Left renal cortex interstitium (tissue), 4 donors: ENCODE data around the gene KRT73. TPM values are rescaled to one million over a fixed set of nuclear protein-coding genes. Genes with fewer than 3 reads are reported as not detected.

Source experiments
- DNase-seq, 4 donors: peaks; one replicate each; pipeline ENCODE4 v3.0.0-alpha.2; 2013; ENCODE audit warnings: low read depth in 4 of 4, low spot score in 2 of 4, missing footprints in 1 of 4
- polyA plus RNA-seq, 4 donors: library from polyadenylated mRNA; unstranded; fragments of 120-200 nt; gene quantifications; one replicate each; pipeline ENCODE4 v1.2.1, GENCODE V29; 2013; ENCODE audit not compliant: insufficient read length in 4 of 4

Gene KRT73
- polyA plus RNA-seq, 4 donors: 0.06 TPM; not detected in 3

DNA sequence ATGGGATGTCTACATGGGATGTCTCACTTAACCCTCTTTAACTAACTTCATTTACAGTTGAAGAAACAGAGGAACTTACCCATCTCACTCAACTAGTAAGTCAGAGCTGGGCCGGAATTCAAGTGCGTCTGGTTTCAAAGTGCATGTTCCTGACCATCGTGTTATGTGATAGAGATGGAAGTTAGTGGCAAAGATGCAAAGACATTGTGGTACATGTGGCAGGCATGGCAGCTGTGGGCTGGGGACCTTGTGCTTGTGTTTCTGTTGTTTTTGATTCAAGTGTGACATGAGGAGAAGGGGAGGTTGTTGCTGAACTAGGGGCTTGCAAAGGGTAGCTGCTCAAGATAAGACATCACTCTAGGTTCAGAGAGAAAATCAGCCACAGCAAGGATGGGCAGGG lies 42.4 kb downstream of the KRT73 start:
- no peak for DNase-seq

DNA sequence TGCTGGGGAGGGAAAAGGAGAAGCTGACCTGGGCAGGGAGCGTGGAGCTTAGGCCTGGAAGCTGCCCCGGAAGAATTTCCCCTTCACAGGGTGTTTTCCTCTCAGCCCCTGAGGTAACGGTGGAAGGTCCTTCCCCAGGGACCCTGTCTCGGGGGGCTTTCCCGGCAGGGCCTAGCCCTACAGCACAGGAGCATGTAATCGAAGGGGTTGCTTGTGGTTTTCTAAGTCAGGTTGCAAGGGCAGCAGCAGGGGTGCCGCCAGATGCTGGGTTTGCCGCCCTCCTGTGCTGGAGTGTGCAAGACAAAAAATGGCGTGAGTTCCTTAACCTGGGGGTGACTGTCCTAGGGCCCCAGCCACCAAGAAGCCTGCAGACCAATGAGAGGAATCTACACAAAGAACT lies 43.1 kb downstream of the KRT73 start:
- DNase-seq: no peak

DNA sequence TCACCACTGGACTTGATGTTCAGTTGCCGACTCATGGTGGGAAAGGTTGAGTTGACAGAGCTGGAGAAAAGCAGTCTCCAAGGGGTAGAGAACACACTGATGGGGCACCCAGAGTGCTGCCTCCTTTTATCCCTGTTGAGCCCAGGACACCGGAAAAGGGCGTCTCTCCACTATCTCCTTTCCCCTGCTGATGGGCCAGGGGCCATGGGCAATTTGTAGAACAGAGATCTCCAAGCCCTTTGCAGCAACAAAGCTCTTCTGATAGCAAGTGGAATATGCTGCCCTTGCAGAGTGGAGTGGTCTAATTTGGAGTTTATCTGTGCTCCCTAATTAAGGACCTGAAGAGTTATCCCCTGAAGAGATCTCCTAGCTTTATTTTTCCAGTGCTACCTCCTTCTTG lies 44.6 kb downstream of the KRT73 start, which contains the start of gene KRT74:
Gene KRT74, minus strand, starts transcription at position 101 of the 400 bp plus-strand sequence. Its CDS starts 66 bp downstream, at position 35.
- DNase-seq: no peak

DNA sequence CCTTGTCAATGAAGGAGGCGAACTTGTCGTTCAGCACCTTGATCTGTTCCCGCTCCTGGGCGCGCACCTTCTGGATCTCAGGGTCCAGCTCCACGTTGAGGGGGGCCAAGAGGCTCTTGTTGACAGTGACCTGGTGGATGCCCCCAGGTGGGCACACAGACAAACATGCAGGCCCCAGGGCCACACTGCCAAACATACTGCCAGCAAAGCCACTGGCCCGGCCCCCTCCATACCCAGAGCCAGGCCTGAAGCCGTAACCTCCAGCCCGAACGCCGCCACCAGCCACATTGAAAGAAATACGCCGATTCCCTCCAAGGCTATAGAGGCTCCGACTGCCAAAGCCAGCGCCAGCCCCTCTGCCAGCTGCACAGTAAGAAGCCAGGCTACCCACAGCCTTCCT lies 45.1 kb downstream of the KRT73 start:
- no peak for DNase-seq

DNA sequence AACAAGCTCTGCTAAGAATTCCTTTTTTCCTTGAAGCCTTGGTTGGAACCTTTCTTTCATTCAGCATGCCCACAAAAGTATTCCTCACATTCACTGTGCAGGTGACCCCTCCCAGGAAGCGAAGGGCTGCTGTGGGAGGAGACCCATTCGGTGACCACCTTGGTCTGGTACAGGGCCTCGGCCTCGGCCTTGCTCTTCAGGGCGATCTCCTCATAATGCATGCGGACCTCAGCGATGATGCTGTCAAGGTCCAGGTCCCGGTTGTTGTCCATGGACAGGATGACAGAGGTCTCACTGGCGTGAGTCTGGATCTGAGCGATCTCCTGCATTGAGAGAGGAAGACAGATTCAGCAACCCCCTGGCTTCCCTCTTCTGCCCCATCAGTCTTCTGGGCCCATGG lies 47.8 kb downstream of the KRT73 start:
- DNase-seq: no peak

DNA sequence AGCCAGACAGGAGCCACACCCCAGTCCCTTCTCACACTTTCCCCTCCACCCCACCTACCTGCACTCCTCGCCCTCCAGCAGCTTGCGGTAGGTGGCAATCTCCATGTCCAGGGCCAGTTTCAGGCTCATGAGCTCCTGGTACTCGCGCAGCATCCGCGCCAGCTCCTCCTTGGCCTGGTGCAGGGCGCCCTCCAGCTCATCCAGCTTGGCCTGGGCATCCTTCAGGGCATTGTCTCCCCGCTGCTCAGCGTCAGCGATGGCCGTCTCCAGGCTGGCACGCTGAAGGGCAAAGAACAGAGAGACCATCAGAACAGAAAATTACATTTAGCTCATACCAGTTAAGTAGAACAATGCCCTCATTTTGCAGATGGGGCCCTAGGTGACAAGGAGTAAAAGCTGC lies 50.2 kb downstream of the KRT73 start:
- no peak for DNase-seq

DNA sequence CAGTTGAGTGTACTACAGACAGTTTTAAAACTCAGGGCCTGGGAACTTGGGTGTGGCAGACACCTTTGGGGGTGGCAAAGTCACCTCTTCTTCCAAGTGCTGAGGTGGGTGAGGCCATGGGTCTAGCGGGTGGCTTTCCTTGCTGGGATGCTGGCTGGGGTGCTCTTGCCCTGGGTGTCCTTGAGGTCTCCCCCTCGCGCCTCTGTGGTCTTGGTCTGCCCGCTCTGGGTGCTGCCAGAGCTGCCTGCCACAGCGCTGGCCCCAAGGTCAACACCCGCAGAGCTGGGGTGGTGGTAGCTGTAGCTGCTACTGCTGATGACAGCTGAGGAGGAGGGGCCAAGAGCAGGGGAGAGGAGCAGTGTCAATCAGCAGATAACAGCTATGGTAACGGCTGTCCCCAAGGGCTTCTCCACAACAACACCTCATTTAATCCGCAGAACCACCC lies 51.5 kb downstream of the KRT73 start:
- DNase-seq: no peak

DNA sequence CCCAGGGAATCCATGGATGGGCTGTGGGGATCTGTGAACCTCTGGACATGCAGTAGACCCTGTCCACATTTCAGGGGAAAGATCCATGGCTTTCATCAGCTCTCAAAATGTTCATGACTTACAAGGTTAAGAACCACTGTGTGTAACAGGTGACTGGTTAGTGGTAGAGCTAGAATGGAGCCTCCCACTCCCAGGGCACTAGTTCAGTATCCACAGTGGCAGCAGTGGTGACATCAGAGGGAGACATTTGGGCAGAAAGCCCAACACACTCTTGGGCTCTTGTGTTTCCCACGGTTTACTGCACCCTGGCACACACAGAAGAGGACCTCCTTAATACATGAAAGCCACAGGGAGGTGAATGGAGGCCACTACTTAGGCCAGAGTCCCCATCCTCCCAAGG lies 53.8 kb downstream of the KRT73 start:
- DNase-seq: no peak

DNA sequence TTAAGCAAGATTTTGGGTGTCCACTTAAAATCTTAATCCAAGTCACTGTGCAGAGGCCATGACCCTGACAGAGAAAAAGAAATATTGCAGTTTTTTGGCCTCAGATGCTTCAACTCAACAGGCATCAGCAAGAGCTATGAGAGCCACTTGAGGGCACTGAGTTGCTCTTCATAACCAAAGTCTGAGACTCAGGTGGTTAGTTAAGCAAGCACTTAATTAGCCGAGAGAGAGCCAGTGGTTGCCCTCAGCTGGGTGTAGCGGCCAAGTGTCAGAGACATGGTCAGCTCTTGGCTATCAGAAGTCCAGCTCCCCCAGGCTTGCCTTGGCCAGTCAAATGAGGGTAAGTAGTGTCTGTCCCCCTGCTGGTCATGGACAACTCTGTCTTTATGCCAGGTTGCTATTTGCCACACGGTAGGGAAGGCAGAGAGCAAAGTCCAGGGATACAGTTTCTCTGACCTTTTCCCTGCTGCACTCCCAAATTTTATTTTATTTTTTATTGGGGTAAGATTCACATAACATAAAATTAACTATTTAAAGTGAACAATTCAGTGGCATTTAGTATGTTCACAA lies 56.4 kb downstream of the KRT73 start:
- DNase-seq: no peak

DNA sequence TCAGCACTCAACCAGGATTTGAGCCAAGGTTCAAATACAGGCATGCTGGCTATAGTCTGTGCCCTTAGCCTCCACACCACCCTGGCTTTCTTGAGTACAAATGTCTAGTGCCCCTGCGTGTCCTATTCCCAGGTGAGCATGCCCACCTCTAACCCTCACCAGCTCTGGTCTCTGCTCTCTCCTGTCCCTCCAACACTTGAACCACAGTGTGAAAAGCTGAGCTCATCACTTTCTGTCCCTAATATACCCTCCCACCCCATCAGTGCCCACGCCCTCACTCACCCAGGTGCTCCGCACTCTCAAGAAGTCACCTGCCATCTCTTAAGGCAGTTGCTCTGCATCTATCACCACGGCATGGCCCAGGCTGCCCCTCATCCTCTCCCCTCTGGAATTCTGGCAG lies 58.4 kb downstream of the KRT73 start:
- DNase-seq: no peak

DNA sequence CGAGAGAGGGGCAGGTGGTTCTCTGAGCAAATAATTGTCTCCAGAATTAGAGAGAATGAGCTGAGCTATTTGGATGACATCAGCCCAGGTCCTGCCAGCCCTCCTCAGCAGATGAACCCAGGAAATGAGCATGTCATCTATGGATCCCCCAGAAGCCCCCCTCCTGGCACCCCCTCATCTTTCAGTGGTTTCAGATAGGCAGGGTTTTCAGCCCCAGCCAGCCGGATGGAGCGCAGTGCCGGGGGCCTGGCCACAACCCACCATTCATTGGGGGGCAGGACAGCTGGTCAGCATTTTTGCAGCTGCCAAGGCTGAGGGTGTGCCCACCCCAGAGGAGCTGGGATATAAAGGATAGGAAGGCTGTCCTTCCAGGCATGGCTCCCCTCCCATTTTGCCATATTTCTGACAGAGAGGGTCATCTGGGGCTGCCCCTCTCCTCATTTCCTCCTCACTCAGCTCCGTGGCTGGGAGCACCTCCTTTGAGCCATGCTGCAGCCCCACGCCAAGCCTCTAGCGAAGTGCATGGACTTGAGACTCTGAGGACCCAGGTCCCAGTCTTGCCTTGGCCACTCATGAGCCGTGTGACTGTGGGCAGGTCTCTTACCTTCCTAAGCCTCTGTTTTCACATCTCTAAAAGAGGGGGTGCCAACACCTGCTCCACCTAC lies 59.4 kb downstream of the KRT73 start:
- no peak for DNase-seq

Other genes with a start within 250 kb of the KRT73 start
- gene KRT84, start 232.9 kb downstream of the KRT73 start, polyA plus RNA-seq: not detected
- gene KRT82, start 212.2 kb downstream of the KRT73 start, polyA plus RNA-seq: not detected
- gene KRT75, start 184.2 kb downstream of the KRT73 start, polyA plus RNA-seq: not detected
- not detected for gene KRT6B, start 166.4 kb downstream of the KRT73 start, polyA plus RNA-seq
- gene KRT6C, start 144.8 kb downstream of the KRT73 start, polyA plus RNA-seq: not detected
- not detected for gene KRT6A, start 125.3 kb downstream of the KRT73 start, polyA plus RNA-seq
- gene KRT5, start 98.2 kb downstream of the KRT73 start, polyA plus RNA-seq: 1 to 10 TPM in 1 of 4 donors, under 1 TPM in 2, not detected in 1; 0.08 to 1.0 (median 0.16) TPM
- gene KRT71, start 65.4 kb downstream of the KRT73 start, polyA plus RNA-seq: not detected
- gene KRT74, start 44.7 kb downstream of the KRT73 start, polyA plus RNA-seq: not detected
- under 1 TPM in 2 of 4 donors, not detected in 2; 0.08 to 0.17 TPM for gene KRT72, start 17.1 kb downstream of the KRT73 start, polyA plus RNA-seq
- gene KRT2, start 33.7 kb upstream of the KRT73 start, polyA plus RNA-seq: not detected
- under 1 TPM; 0.21 to 0.32 (median 0.28) TPM for gene KRT1, start 61.8 kb upstream of the KRT73 start, polyA plus RNA-seq
- gene KRT77, start 85.0 kb upstream of the KRT73 start, polyA plus RNA-seq: not detected
- gene KRT76, start 158.8 kb upstream of the KRT73 start, polyA plus RNA-seq: not detected
- gene KRT3, start 177.6 kb upstream of the KRT73 start, polyA plus RNA-seq: not detected
- gene KRT4, start 195.6 kb upstream of the KRT73 start, polyA plus RNA-seq: under 1 TPM; 0.48 to 0.76 (median 0.61) TPM
- gene KRT79, start 215.8 kb upstream of the KRT73 start, polyA plus RNA-seq: not detected
- gene KRT78, start 230.4 kb upstream of the KRT73 start, polyA plus RNA-seq: not detected